Measurements from ENCODE around the gene KRT80. TPM values are rescaled to one million over a fixed set of nuclear protein-coding genes. Genes with fewer than 3 reads are reported as not detected.

Gene KRT80
- polyA plus RNA-seq, 2 of the 4 experiments (the other 2 are of a cell fraction) = 38.3 to 63.1 TPM

DNA sequence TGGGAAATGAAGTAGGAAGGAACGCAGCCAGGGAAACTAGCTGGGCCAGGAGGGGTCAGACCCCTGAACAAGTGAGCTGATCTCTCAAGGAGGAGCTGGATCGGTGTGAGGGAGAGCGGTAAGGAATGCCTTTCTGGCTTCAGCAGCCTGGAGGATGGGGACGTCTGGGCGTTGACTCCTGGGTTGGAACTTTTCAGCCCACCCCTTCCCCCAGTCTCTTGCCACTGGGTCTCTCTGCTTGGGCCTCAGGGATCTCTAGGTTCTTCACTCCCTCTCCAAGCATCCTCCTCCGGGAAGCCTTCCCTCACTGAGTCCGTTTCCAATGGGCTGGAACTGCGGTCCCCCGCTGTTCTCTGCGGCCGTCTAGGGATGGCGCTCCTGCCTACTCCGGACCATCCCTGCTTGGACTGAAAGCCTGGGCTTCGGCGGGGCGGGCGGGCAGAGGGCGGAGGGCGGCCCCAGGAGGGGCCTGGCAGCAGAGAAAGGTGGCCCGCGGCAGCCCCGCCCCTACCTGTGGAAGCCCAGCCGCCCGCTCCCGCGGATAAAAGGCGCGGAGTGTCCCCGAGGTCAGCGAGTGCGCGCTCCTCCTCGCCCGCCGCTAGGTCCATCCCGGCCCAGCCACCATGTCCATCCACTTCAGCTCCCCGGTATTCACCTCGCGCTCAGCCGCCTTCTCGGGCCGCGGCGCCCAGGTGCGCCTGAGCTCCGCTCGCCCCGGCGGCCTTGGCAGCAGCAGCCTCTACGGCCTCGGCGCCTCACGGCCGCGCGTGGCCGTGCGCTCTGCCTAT lies 41.1 kb upstream of the KRT80 start, which contains the start of gene KRT7 (continued):
- TF ChIP-seq, protein P1, sequence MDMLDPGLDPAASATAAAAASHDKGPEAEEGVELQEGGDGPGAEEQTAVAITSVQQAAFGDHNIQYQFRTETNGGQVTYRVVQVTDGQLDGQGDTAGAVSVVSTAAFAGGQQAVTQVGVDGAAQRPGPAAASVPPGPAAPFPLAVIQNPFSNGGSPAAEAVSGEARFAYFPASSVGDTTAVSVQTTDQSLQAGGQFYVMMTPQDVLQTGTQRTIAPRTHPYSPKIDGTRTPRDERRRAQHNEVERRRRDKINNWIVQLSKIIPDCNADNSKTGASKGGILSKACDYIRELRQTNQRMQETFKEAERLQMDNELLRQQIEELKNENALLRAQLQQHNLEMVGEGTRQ (IDR thresholded peaks at IDR 0.05) = no peak
- no peak for TF ChIP-seq PHF8 (IDR thresholded peaks at IDR 0.05; ENCODE audit: borderline replicate concordance, low read depth)
- no peak for TF ChIP-seq HOXB13 (CRISPR knock-in tag; IDR thresholded peaks at IDR 0.05; ENCODE audit: low read depth)
- TF ChIP-seq, protein P2, sequence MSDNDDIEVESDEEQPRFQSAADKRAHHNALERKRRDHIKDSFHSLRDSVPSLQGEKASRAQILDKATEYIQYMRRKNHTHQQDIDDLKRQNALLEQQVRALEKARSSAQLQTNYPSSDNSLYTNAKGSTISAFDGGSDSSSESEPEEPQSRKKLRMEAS (IDR thresholded peaks at IDR 0.05) = peak; percentile 63; the same call in 1 of the 2 replicates
- TF ChIP-seq EHF (CRISPR knock-in tag; IDR thresholded peaks at IDR 0.05) = no peak
- no peak; a peak in 1 of 4 replicates for TF ChIP-seq CEBPB (IDR thresholded peaks at IDR 0.05)
- no peak for TF ChIP-seq EHMT2 (IDR thresholded peaks at IDR 0.05; ENCODE audit: low read depth)
- TF ChIP-seq TP53 (CRISPR knock-in tag; IDR thresholded peaks at IDR 0.05) = 0 out of 2 replicates have a peak, but pooled peaks have one; percentile 32
- TF ChIP-seq POLR2AphosphoS2 (conservative IDR thresholded peaks at IDR 0.05; ENCODE audit: low read length) = no peak
- peak; percentile 99 to 100 for TF ChIP-seq JUN (IDR thresholded peaks at IDR 0.05)
- TF ChIP-seq, protein P3, sequence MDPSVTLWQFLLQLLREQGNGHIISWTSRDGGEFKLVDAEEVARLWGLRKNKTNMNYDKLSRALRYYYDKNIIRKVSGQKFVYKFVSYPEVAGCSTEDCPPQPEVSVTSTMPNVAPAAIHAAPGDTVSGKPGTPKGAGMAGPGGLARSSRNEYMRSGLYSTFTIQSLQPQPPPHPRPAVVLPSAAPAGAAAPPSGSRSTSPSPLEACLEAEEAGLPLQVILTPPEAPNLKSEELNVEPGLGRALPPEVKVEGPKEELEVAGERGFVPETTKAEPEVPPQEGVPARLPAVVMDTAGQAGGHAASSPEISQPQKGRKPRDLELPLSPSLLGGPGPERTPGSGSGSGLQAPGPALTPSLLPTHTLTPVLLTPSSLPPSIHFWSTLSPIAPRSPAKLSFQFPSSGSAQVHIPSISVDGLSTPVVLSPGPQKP (IDR thresholded peaks at IDR 0.05; ENCODE audit: low read depth, low read length) = no peak
- no peak for TF ChIP-seq ESRRA (IDR thresholded peaks at IDR 0.05; ENCODE audit: borderline replicate concordance, low read length)
- no peak for TF ChIP-seq NFE2L2 (conservative IDR thresholded peaks at IDR 0.05; ENCODE audit: low read length)
- TF ChIP-seq HOXB5 (CRISPR knock-in tag; IDR thresholded peaks at IDR 0.05) = no peak
- TF ChIP-seq SREBF2 (IDR thresholded peaks at IDR 0.05) = no peak
- 0 out of 2 replicates have a peak, but pooled peaks have one; percentile 11 for TF ChIP-seq JUNB (IDR thresholded peaks at IDR 0.05)
- TF ChIP-seq RARB (CRISPR knock-in tag; IDR thresholded peaks at IDR 0.05) = no peak; the same call in 1 of the 2 replicates
- no peak for TF ChIP-seq ZSCAN20 (CRISPR knock-in tag; IDR thresholded peaks at IDR 0.05)
- TF ChIP-seq POLR2A (IDR thresholded peaks at IDR 0.05; ENCODE audit: low read length) = peak; percentile 100
- TF ChIP-seq FOSB (CRISPR knock-in tag; IDR thresholded peaks at IDR 0.05) = no peak
- no peak for TF ChIP-seq HDAC2 (IDR thresholded peaks at IDR 0.05)
- TF ChIP-seq MAZ (IDR thresholded peaks at IDR 0.05; ENCODE audit: borderline replicate concordance, low read depth, low read length) = no peak
- TF ChIP-seq NPAS2 (CRISPR knock-in tag; IDR thresholded peaks at IDR 0.05; ENCODE audit: borderline replicate concordance) = no peak
- no peak for TF ChIP-seq HOXA7 (CRISPR knock-in tag; IDR thresholded peaks at IDR 0.05)
- TF ChIP-seq TFCP2L1 (CRISPR knock-in tag; IDR thresholded peaks at IDR 0.05) = peak; percentile 80
- no peak for TF ChIP-seq FOXS1 (CRISPR knock-in tag; IDR thresholded peaks at IDR 0.05)
- no peak for TF ChIP-seq RFX5 (IDR thresholded peaks at IDR 0.05)
- TF ChIP-seq KDM1A (IDR thresholded peaks at IDR 0.05; ENCODE audit: low read depth) = no peak
- TF ChIP-seq, protein P4, sequence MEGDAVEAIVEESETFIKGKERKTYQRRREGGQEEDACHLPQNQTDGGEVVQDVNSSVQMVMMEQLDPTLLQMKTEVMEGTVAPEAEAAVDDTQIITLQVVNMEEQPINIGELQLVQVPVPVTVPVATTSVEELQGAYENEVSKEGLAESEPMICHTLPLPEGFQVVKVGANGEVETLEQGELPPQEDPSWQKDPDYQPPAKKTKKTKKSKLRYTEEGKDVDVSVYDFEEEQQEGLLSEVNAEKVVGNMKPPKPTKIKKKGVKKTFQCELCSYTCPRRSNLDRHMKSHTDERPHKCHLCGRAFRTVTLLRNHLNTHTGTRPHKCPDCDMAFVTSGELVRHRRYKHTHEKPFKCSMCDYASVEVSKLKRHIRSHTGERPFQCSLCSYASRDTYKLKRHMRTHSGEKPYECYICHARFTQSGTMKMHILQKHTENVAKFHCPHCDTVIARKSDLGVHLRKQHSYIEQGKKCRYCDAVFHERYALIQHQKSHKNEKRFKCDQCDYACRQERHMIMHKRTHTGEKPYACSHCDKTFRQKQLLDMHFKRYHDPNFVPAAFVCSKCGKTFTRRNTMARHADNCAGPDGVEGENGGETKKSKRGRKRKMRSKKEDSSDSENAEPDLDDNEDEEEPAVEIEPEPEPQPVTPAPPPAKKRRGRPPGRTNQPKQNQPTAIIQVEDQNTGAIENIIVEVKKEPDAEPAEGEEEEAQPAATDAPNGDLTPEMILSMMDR (IDR thresholded peaks at IDR 0.05) = peak; percentile 49
- no peak for TF ChIP-seq HEYL (CRISPR knock-in tag; IDR thresholded peaks at IDR 0.05)
- no peak for TF ChIP-seq RNF2 (IDR thresholded peaks at IDR 0.05; ENCODE audit: borderline replicate concordance, low read depth)
- TF ChIP-seq, protein P5, sequence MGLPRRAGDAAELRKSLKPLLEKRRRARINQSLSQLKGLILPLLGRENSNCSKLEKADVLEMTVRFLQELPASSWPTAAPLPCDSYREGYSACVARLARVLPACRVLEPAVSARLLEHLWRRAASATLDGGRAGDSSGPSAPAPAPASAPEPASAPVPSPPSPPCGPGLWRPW (IDR thresholded peaks at IDR 0.05) = no peak
- TF ChIP-seq, protein P6, sequence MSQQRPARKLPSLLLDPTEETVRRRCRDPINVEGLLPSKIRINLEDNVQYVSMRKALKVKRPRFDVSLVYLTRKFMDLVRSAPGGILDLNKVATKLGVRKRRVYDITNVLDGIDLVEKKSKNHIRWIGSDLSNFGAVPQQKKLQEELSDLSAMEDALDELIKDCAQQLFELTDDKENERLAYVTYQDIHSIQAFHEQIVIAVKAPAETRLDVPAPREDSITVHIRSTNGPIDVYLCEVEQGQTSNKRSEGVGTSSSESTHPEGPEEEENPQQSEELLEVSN (IDR thresholded peaks at IDR 0.05; ENCODE audit: borderline replicate concordance, low read depth) = no peak; the same call in 1 of the 2 replicates
- TF ChIP-seq EP300 (IDR thresholded peaks at IDR 0.05) = 0 out of 5 replicates have a peak, but pooled peaks of 1 of the 2 experiments have one; percentile 19
- no peak for TF ChIP-seq ZC3H11A (IDR thresholded peaks at IDR 0.05)
- peak; percentile 44; the same call in 2 of the 3 replicates for TF ChIP-seq SMC3 (IDR thresholded peaks at IDR 0.05)
- TF ChIP-seq CBX8 (IDR thresholded peaks at IDR 0.05) = no peak
- TF ChIP-seq NR3C1 (IDR thresholded peaks at IDR 0.05) = no peak
- peak; percentile 93 for TF ChIP-seq ZFP36 (IDR thresholded peaks at IDR 0.05; ENCODE audit: borderline replicate concordance, partially characterized antibody)
